Stimulated activated CD4-positive, alpha-beta T cell treated with anti-CD3 and anti-CD28 coated beads, Interleukin-15, amount 100 ng/mL, for 24 hours (primary cell): ENCODE data around the gene C19orf12.
A peak's percentile ranks its signal among the peaks of the same experiment; 100 is the strongest.
"Not testable (repeated sequence)": the region's sequence is repeated elsewhere in the genome, so short reads cannot be mapped to it uniquely, and the experiment has no call there.

Experiments
- DNase-seq: peaks from one replicate; pipeline ENCODE4 v3.0.0-alpha.2; 2020

Gene C19orf12

DNA sequence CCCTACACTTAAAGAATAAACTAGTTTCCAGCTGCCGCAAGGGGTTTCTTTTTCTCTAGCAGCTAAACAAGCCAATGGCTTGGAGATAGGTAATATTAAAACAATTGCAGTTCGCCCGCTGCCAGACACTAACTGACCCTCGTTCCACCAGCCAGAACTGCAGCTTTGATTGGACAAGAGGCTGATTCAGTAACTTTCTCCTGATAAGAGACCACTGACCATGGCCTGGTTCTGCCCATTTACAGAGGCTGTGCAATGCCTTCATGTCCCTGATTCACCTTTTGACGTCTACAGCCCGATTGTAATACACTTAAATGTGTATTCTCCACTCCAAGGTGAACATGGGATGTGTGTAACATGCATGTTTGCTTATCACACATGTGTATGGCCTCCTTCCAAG lies 12.8 kb upstream of the C19orf12 start:
- no peak for DNase-seq

DNA sequence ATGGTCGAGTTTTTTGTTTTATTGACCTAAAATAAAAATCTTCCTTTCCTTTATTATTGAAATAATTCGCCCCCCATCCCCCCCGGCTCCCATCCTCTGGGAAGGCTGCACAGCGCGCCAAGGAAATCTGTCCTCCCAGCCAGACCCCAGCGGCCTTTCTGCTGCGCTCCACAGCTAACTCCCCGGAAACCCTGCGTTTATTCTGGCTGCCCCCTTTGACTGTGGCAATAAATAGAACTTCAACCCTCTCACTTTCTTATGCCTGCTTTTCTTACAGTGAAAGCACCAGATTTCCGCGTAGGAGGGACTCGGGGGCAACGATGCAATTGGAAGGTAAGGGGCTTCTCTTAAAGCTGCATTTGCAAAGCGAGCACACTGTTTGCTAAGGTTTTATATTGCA lies 9.7 kb upstream of the C19orf12 start:
- DNase-seq = no peak

- peak; percentile 51 for DNase-seq
These were observed 9.1 kb upstream of the C19orf12 start for GRCh38 chr19:29724102-29724641.

GRCh38 chr19:29717051-29717450 lies 2.0 kb upstream of the C19orf12 start:
- no peak for DNase-seq

- DNase-seq = no peak
These were observed 880 bp upstream of the C19orf12 start for GRCh38 chr19:29715701-29716581.

GRCh38 chr19:29714371-29714952 lies 599 bp downstream of the C19orf12 start:
- no peak for DNase-seq

- no peak for DNase-seq
These were observed 2.1 kb downstream of the C19orf12 start for GRCh38 chr19:29712744-29713516.

- DNase-seq = no peak
These were observed 3.4 kb downstream of the C19orf12 start for GRCh38 chr19:29711584-29712132.

- not testable (repeated sequence) for DNase-seq
These were observed 5.6 kb downstream of the C19orf12 start for GRCh38 chr19:29709440-29709798.

- DNase-seq = no peak
These were observed 6.3 kb downstream of the C19orf12 start for GRCh38 chr19:29708554-29709439.

GRCh38 chr19:29706635-29707034 lies 8.4 kb downstream of the C19orf12 start:
- DNase-seq = no peak

DNA sequence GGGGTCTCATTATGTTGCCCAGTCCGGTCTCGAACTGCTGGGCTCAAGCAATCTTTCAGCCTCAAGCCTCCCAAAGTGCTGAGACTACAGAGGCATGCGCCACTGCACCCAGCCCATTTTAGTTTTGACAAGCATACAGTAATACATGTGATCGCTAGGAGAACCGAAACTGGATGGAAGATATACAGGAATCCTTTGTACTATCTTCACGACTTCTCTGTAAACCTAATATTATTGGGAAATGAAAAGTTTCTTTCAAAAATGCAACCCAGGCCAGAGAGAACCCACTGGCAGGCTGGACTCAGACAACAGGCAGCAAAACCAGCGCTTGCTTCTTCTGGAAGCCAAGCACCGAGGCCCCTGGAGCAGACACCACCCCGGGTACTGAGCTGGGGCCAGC lies 9.4 kb downstream of the C19orf12 start:
- no peak for DNase-seq

DNA sequence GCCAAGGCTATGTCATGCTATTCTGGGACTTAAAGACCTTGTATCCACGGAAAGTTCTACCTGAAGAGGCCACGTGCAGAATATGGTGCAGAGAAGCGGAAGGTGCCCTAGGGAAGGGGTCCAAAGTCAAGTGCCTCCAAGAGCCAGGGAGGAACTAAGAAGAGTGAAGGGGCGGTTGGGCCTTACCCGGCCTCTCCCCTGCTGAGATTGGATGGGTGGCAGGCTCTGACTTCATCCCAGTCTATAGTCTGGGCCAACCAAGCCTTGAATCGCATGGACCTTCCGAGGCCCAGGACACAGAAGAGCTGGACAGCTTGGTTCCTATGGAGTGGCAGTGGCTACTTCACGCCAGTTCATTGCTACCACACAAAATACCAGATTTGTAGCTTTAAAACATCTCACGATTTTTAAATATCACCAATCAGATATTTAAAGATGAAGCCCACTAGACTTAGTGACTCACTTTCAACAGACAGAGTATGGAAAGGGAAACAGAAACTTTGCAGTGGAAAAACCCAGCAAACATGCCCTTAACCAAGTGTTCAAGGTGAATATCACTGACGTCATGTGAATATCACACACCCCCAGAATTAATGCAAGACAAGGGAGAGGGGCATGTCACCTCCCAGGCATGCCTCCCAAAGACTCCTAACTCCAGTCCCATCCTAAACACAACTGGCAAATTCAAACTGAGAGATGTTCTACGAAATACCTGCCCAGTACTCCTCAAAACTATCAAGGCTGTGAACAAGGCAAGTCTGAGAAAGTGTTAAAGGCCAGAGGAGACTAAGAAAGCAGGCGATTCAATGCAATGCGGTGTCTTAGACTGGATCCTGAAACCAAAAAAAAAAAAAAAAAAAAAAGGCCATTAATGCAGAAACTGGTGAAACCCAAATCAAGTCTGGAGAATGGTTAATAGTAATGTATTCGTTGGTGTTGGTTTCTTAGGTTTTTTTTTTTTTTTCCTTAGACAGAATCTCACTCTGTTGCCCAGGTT lies 10.2 kb downstream of the C19orf12 start:
- DNase-seq = peak; percentile 34

GRCh38 chr19:29702963-29703320 lies 12.1 kb downstream of the C19orf12 start:
- DNase-seq = no peak

DNA sequence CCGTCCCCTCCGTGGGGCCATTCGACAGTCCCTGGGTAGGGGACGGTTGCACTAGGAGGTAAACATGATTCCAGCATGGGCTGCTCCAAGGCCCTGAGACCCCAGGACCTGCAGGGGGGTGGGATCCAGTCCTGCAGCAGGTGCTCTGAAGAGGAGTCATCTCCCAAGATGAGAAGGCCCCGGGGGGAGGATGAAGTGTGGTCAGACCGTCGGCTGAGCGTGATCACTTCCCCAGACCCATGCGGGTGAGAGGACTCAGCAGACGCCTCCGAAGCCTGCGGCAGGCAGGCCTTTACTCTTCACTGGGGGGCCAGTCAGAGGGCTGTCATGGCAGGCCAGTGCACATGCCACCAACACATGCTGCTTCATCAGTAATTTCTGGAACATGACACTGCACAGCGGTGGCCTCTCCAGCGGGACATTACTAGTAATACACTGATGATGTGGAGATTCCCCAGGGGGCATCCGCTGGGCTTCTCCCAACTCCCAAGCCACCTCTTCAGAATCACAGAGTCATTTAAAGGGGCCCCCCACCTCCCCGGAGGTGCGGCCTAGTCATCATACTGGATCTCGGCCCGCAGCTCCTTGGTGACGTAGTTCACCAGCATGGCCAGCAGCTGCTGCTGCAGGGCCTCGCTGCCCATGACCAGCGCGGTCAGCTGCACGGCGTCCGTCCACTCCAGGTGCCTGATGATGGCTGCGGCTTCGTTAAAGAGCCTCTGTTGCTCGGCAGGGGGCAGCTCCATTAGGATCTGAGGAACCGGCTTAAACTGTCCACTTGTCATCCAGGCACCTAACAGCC lies 12.7 kb downstream of the C19orf12 start:
- DNase-seq = no peak

- DNase-seq = no peak
These were observed 14.6 kb downstream of the C19orf12 start for GRCh38 chr19:29700498-29700897.

GRCh38 chr19:29699861-29700260 lies 15.2 kb downstream of the C19orf12 start:
- DNase-seq = no peak

DNA sequence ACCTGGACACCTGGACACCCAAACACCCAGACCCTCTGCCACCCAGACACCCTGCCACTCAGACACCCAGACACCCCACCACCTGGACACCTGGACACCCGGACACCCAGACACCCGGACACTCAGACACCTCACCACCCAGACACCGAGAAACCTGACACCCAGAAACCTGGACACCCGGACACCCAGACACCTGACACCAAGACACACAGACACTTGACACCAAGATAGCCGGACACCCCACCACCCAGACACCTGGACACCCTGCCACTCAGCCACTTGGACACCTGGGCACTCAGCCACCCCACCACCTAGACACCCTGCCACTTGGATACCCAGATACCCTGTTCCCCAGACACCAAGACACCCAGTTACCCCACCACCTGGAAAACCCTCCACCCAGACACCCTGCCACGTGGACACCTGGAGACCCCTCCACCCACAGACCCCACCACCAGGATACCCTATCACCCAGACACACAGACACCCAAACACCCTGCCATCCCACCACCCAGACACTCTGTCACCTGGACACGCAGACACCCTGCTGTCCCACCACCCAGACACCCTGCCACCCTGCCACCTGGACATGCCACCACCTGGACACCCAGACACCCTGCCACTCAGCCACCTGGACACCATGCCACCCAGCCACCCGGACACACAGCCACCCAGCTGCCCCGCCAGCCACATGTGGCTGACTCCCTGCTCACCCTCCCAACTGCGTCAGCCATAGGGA lies 17.4 kb downstream of the C19orf12 start:
- DNase-seq = no peak

DNA sequence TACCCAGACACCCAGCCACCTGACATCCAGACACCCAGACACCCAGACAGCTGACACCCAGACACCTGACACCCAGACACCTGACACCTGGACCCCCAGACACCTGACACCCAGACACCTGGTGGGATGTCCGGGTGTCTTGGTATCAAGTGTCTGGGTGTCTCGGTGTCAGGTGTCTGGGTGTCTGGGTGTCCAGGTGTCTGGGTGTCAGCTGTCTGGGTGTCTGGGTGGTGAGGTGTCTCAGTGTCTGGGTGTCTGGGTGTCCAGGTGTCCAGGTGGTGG lies 18.6 kb downstream of the C19orf12 start:
- DNase-seq = no peak
